K562 (cell line): ENCODE results near the gene C11orf91.

Source experiments
- CTCF ChIP-seq, 3 experiments: IDR thresholded peaks in 2 of 3; conservative IDR thresholded peaks in 1 of 3; 2 replicates each; pipeline ENCODE4 v1.5.1; 2011 to 2012; ENCODE audit warnings: low read length in 3 of 3, mild to moderate bottlenecking in 3 of 3, control low read depth in 2 of 3, improper control_type of control experiment in 1 of 3, inconsistent platforms in 1 of 3, low read depth in 1 of 3, mixed read lengths in 1 of 3, moderate library complexity in 1 of 3; ENCODE audit not compliant: insufficient read depth in 2 of 3
- FOXP1 ChIP-seq: sonication (generic); formaldehyde crosslinking; IDR thresholded peaks from 2 replicates; pipeline ENCODE4 v1.8.0; 2022; ENCODE audit warnings: mild to moderate bottlenecking, missing genetic modification reagents
- JUND ChIP-seq, 2 experiments: IDR thresholded peaks; 2 replicates in 1 of 2; 3 replicates in 1 of 2; pipeline ENCODE4 v1.6.1; 2011; ENCODE audit warnings: borderline replicate concordance in 2 of 2, low read depth in 2 of 2, low read length in 2 of 2, improper control_type of control experiment in 1 of 2, missing biosample characterization in 1 of 2, missing genetic modification characterization in 1 of 2, missing genetic modification reagents in 1 of 2
- POLR2AphosphoS5 ChIP-seq: IDR thresholded peaks from 2 replicates; pipeline ENCODE4 v1.6.1; 2011; ENCODE audit warnings: mild to moderate bottlenecking, low read depth, low read length, moderate library complexity; ENCODE audit not compliant: control insufficient read depth, insufficient read depth
- POLR3G ChIP-seq: IDR thresholded peaks from 2 replicates; pipeline ENCODE4 v1.6.1; 2011; ENCODE audit not compliant: insufficient read length, insufficient replicate concordance; ENCODE audit errors: extremely low read depth
- SAP30 ChIP-seq: fragments of 200-600 bp; sonication (generic); IDR thresholded peaks from 2 replicates; pipeline ENCODE4 v1.6.1; 2012; ENCODE audit warnings: borderline replicate concordance, low read depth, mild to moderate bottlenecking, moderate library complexity, low read length, control low read depth, inconsistent platforms; ENCODE audit not compliant: insufficient read depth, poor library complexity, severe bottlenecking
- ZBTB26 ChIP-seq: fragments of 450-650 bp; formaldehyde crosslinking; IDR thresholded peaks from 2 replicates; pipeline ENCODE4 v1.4.0; 2022; ENCODE audit warnings: missing genetic modification characterization
- ZBTB40 ChIP-seq, 2 experiments: fragments of 450-650 bp in 1 of 2; sonication (generic) in 1 of 2; formaldehyde crosslinking in 1 of 2; IDR thresholded peaks; 2 replicates each; pipeline versions ENCODE4 v1.7.1 to v1.9.0; 2016 to 2022; ENCODE audit warnings: inconsistent platforms in 1 of 2, mild to moderate bottlenecking in 1 of 2, missing genetic modification reagents in 1 of 2
- ZNF407 ChIP-seq: fragments of 450-650 bp; IDR thresholded peaks from 2 replicates; pipeline ENCODE4 v1.6.1; 2016; ENCODE audit warnings: low read depth

GRCh38 chr11:33699515-33700062, 1.0 kb downstream of the C11orf91 start:
- TF ChIP-seq SAP30, result no peak
- TF ChIP-seq ZNF407, result no peak
- TF ChIP-seq JUND (IDR thresholded peaks at IDR 0.05; ENCODE audit: borderline replicate concordance, low read depth, low read length), result no peak
- no peak for TF ChIP-seq JUND (tag; IDR thresholded peaks at IDR 0.05; ENCODE audit: borderline replicate concordance, low read depth, low read length)
- no peak for TF ChIP-seq POLR3G
- no peak for TF ChIP-seq CTCF (IDR thresholded peaks at IDR 0.05 in 2 of 3, conservative IDR thresholded peaks at IDR 0.05 in 1 of 3; ENCODE audit: insufficient read depth in 2 of 3, low read depth in 1 of 3, low read length in 3 of 3)
- TF ChIP-seq ZBTB26 (CRISPR knock-in tag), result no peak
- TF ChIP-seq ZBTB40 (IDR thresholded peaks at IDR 0.05), result no peak
- TF ChIP-seq ZBTB40 (CRISPR knock-in tag; IDR thresholded peaks at IDR 0.05), result no peak
- TF ChIP-seq FOXP1 (CRISPR knock-in tag), result no peak
- no peak for TF ChIP-seq POLR2AphosphoS5
